ENCODE data around the gene ZNF217. TPM values are rescaled to one million over a fixed set of nuclear protein-coding genes. Genes with fewer than 3 reads are reported as not detected.
A peak's percentile ranks its signal among the peaks of the same experiment; 100 is the strongest.

ZNF217 gene
- total RNA-seq, 2 experiments from 2014 or later: 83.5 to 87.4 TPM

GRCh38 chr20:53609491-53610445 lies 16.1 kb upstream of the ZNF217 start:
- intact Hi-C loops (cut with DNase I, micrococcal nuclease): loop anchor here in 1 of 2 experiments (1.0 to 5.0 kb wide), 4 partner anchors 13 to 98 kb away; no protein-coding TSS in a partner anchor
- peak; percentile 82 for ATAC-seq (ENCODE audit: poor library complexity)

DNA sequence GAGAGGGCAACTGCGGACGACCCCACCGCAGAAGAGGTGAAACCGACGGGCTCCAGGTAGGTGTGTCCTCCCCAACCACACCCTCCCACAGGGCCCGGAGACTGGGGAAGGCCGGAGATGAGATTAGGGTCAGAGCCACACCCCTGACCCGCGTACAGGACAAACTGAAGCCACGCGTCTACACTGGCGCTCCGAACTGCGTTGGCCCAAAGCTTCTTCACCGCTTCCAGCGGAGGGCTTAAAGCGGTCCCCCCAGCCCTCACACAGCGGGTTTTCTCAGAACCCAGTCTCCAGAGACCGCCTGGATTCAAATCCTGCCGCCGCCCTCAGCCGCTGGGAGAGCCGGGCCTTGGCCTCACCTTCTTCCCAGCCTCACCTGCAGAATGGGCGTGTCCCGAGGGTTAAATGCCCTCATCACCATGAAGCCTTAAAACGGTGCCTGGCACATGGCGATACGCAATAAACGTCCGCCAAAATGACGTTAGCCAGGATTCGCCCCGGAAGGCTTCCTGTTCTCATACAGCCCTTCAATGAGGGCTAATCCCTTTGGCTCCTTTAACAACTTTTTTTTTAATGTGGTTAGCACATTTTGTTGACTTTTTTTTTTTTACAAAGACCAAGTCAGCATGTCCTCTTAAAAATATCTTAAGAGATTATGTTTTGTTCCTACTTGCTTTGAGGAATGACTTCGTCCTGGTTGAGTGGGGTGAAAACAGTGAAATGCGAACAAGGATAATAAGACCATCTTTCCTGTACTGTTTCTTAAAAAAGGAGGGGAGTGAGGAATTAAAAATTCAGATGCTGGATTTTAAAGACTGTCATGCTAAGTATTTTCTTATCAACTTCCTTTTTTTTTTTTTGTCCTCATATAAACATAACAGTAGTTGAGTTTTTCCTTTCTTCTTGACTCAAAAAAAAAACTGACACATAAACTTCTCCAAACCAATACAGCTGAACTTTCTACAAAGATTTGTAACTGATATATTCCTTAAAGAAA lies 15.1 kb upstream of the ZNF217 start:
- Mint-ChIP-seq H3K4me1 (ENCODE audit: low read depth) (peaks cover 45% of the 10 kb centered on the region), H3K4me3 (peak overlapping the region; percentile 86), H3K36me3 (ENCODE audit: low read depth) (peaks cover 17% of the 10 kb centered on the region), H3K27ac (peak overlapping the region; percentile 94), H3K27me3 (no peaks in the 10 kb centered on the region), H3K9me3 (no peaks in the 10 kb centered on the region)
- Histone ChIP-seq H3K4me3 (ENCODE audit: low read length) (peak overlapping the region; percentile 55), H3K36me3 (ENCODE audit: insufficient read depth, low read length) (peaks cover 3% of the 10 kb centered on the region), H3K4me1 (ENCODE audit: insufficient read depth, low read length) (peaks cover 31% of the 10 kb centered on the region), H3K27me3 (ENCODE audit: control insufficient read depth in 1 of 2, insufficient read depth in 2 of 2, low read length in 2 of 2) (no peaks in the 10 kb centered on the region), H3K9me3 (ENCODE audit: control insufficient read depth in 1 of 2, insufficient read depth in 1 of 2, low read length in 2 of 2) (peaks cover 0 to 10% of the 10 kb centered on the region in 2 experiments), H3K27ac (ENCODE audit: low read depth in 1 of 2, low read length in 2 of 2) (peak overlapping the region; percentile 68 to 75)
- no peak for TF ChIP-seq CTCF (IDR thresholded peaks at IDR 0.05)
- intact Hi-C loops (cut with DNase I, micrococcal nuclease): loop anchor here in 1 of 2 experiments (1.0 to 5.0 kb wide), 4 partner anchors 14 to 99 kb away; no protein-coding TSS in a partner anchor
- ATAC-seq (ENCODE audit: poor library complexity) (peak; percentile 1), DNase-seq (peak in 9 of 14 experiments; percentile 5 to 80 (median 39))
- ChIA-PET CTCF (interaction anchor here (0.8 to 3.1 kb wide), 6 partner anchors 12 to 128 kb away, joined by 3 to 13 read pairs (median 4); no protein-coding TSS in a partner anchor), POLR2A (interaction anchor here (0.6 to 2.7 kb wide), 38 partner anchors 9 to 546 kb away, joined by 3 to 111 read pairs (median 5); partner anchors contain the start of gene ZNF217)

More at GRCh38 chr20:53609491-53610445, 16.1 kb upstream of the ZNF217 start:
- Histone ChIP-seq H3K27ac (ENCODE audit: low read depth in 1 of 2, low read length in 2 of 2) (peak overlapping the region; percentile 68 to 75), H3K27me3 (ENCODE audit: control insufficient read depth in 1 of 2, insufficient read depth in 2 of 2, low read length in 2 of 2) (no peaks in the 10 kb centered on the region), H3K9me3 (ENCODE audit: control insufficient read depth in 1 of 2, insufficient read depth in 1 of 2, low read length in 2 of 2) (peaks cover 0 to 10% of the 10 kb centered on the region in 2 experiments), H3K4me1 (ENCODE audit: insufficient read depth, low read length) (peaks cover 31% of the 10 kb centered on the region), H3K36me3 (ENCODE audit: insufficient read depth, low read length) (peaks cover 3% of the 10 kb centered on the region), H3K4me3 (ENCODE audit: low read length) (peak overlapping the region; percentile 55)
- Mint-ChIP-seq H3K27me3 (no peaks in the 10 kb centered on the region), H3K4me1 (ENCODE audit: low read depth) (peaks cover 44% of the 10 kb centered on the region), H3K27ac (peak overlapping the region; percentile 94), H3K36me3 (ENCODE audit: low read depth) (peaks cover 14% of the 10 kb centered on the region), H3K9me3 (no peaks in the 10 kb centered on the region), H3K4me3 (peak overlapping the region; percentile 86)
- TF ChIP-seq CTCF (IDR thresholded peaks at IDR 0.05): no peak
- DNase-seq: peak; percentile 66 to 91 (median 76)
- ChIA-PET POLR2A (interaction anchor here (0.6 to 2.7 kb wide), 46 partner anchors 10 to 1205 kb away, joined by 3 to 111 read pairs (median 4); partner anchors contain the start of gene ZNF217), CTCF (interaction anchor here (0.7 to 3.1 kb wide), 8 partner anchors 11 to 260 kb away, joined by 3 to 13 read pairs (median 3); no protein-coding TSS in a partner anchor)
